GF-D8 (cell line): ENCODE results near the gene FYN.

Source experiments
- DNase-seq: peaks from one replicate; lab custom pipeline; 2025; lab: John Stamatoyannopoulos, UW

Gene FYN

GRCh38 chr6:111769365-111770152, 103.7 kb downstream of the FYN start:
- DNase-seq: no peak

GRCh38 chr6:111768431-111768770, 104.9 kb downstream of the FYN start:
- no peak for DNase-seq

GRCh38 chr6:111767752-111768430, 105.4 kb downstream of the FYN start:
- DNase-seq: no peak

- DNase-seq: no peak
Measured at GRCh38 chr6:111766201-111766857, 106.9 kb downstream of the FYN start.

GRCh38 chr6:111765763-111766162, 107.5 kb downstream of the FYN start:
- no peak for DNase-seq

GRCh38 chr6:111764238-111765175, 108.7 kb downstream of the FYN start:
- no peak for DNase-seq

- DNase-seq: no peak
Measured at GRCh38 chr6:111763381-111763780, 109.9 kb downstream of the FYN start.

GRCh38 chr6:111761783-111762312, 111.4 kb downstream of the FYN start:
- no peak for DNase-seq

GRCh38 chr6:111761212-111761611, 112.0 kb downstream of the FYN start:
- no peak for DNase-seq

- DNase-seq: no peak
Measured at GRCh38 chr6:111759836-111760785, 113.1 kb downstream of the FYN start.

GRCh38 chr6:111759331-111759835, 113.9 kb downstream of the FYN start:
- no peak for DNase-seq

- DNase-seq: no peak
Measured at GRCh38 chr6:111758608-111759329, 114.5 kb downstream of the FYN start.

- no peak for DNase-seq
Measured at GRCh38 chr6:111757342-111757741, 115.9 kb downstream of the FYN start.

- DNase-seq: no peak
Measured at GRCh38 chr6:111754423-111754822, 118.8 kb downstream of the FYN start.

- no peak for DNase-seq
Measured at GRCh38 chr6:111753573-111753972, 119.7 kb downstream of the FYN start.

- DNase-seq: no peak
Measured at GRCh38 chr6:111752476-111752875, 120.8 kb downstream of the FYN start.

GRCh38 chr6:111750753-111751673, 122.2 kb downstream of the FYN start:
- no peak for DNase-seq

- no peak for DNase-seq
Measured at GRCh38 chr6:111750153-111750552, 123.1 kb downstream of the FYN start.

GRCh38 chr6:111748231-111748647, 125.0 kb downstream of the FYN start:
- no peak for DNase-seq
